Neural cell (in vitro differentiated cells): ENCODE results near the gene ADGRG1. TPM values are rescaled to one million over a fixed set of nuclear protein-coding genes. Genes with fewer than 3 reads are reported as not detected.

Experiments used
- H2AFZ ChIP-seq: fragments of 200-600, 300-800 bp; sonication (generic), shearing (Covaris generic); 2 replicates; pipeline ENCODE4 v1.6.0; 2014; ENCODE audit warnings: low read depth, mild to moderate bottlenecking, antibody characterized with exemption, low read length, moderate library complexity
- H3F3A ChIP-seq: fragments of 200-600 bp; shearing (Covaris generic); 2 replicates; pipeline ENCODE4 v1.6.1; 2016; ENCODE audit warnings: mild to moderate bottlenecking, moderate library complexity, mixed read lengths, antibody characterized with exemption, low read length; ENCODE audit not compliant: insufficient read depth, poor library complexity, severe bottlenecking
- H3K27ac ChIP-seq: fragments of 200-600, 300-800 bp; sonication (generic), shearing (Covaris generic); 2 replicates; pipeline ENCODE4 v1.5.1; 2014; ENCODE audit warnings: mild to moderate bottlenecking, low read length, moderate library complexity
- H3K27me3 ChIP-seq: fragments of 300-800, 200-600 bp; sonication (generic), shearing (Covaris generic); 2 replicates; pipeline ENCODE4 v1.6.0; 2014; ENCODE audit warnings: mild to moderate bottlenecking, low read depth, low read length, moderate library complexity; ENCODE audit not compliant: insufficient read depth
- H3K36me3 ChIP-seq: fragments of 300-800, 200-600 bp; sonication (generic), shearing (Covaris generic); 2 replicates; pipeline ENCODE4 v1.5.1; 2014; ENCODE audit warnings: mild to moderate bottlenecking, antibody characterized with exemption, low read length, moderate library complexity; ENCODE audit not compliant: insufficient read depth
- H3K4me2 ChIP-seq: fragments of 300-800, 200-600 bp; sonication (generic), shearing (Covaris generic); 2 replicates; pipeline ENCODE4 v1.6.0; 2014; ENCODE audit warnings: mild to moderate bottlenecking, low read length
- H3K4me3 ChIP-seq: fragments of 300-800, 200-600 bp; sonication (generic), shearing (Covaris generic); 2 replicates; pipeline ENCODE4 v1.5.1; 2014; ENCODE audit warnings: mild to moderate bottlenecking, low read length, moderate library complexity
- H3K79me2 ChIP-seq: fragments of 200-600 bp; shearing (Covaris generic); replicated peaks from 2 replicates; pipeline ENCODE4 v1.6.0; 2014; ENCODE audit warnings: mild to moderate bottlenecking, low read length, moderate library complexity; ENCODE audit not compliant: insufficient read depth
- H3K9ac ChIP-seq: fragments of 300-800, 200-600 bp; sonication (generic), shearing (Covaris generic); 2 replicates; pipeline ENCODE4 v1.6.1; 2016; ENCODE audit warnings: mild to moderate bottlenecking, low read length, mixed read lengths
- H3K9me2 ChIP-seq: fragments of 200-600 bp; shearing (Covaris generic); 2 replicates; pipeline ENCODE4 v1.6.1; 2016; ENCODE audit warnings: mild to moderate bottlenecking, low read length, mixed read lengths; ENCODE audit not compliant: insufficient read depth
- H3K9me3 ChIP-seq: fragments of 200-600, 300-800 bp; sonication (generic), shearing (Covaris generic); 2 replicates; pipeline ENCODE4 v1.6.1; 2016; ENCODE audit warnings: mild to moderate bottlenecking, mixed run types, low read length, moderate library complexity, mixed read lengths
- H4K20me1 ChIP-seq: fragments of 200-600 bp; shearing (Covaris generic); 2 replicates; pipeline ENCODE4 v1.6.1; 2016; ENCODE audit warnings: mild to moderate bottlenecking, mixed run types; ENCODE audit not compliant: insufficient read depth
- EP300 ChIP-seq: fragments of 450-650 bp; conservative IDR thresholded peaks from 2 replicates; pipeline ENCODE4 v1.6.1; 2014; ENCODE audit warnings: antibody characterized with exemption, mild to moderate bottlenecking, moderate library complexity; ENCODE audit not compliant: poor library complexity, severe bottlenecking
- EZH2 ChIP-seq: fragments of 200-600, 300-800 bp; shearing (Covaris generic), sonication (generic); IDR thresholded peaks from 2 replicates; pipeline ENCODE4 v1.6.1; 2014; ENCODE audit warnings: antibody characterized with exemption, low read length, borderline replicate concordance, mild to moderate bottlenecking; ENCODE audit not compliant: insufficient read depth, poor library complexity, severe bottlenecking
- MXI1 ChIP-seq: fragments of 450-650 bp; conservative IDR thresholded peaks from 2 replicates; pipeline ENCODE4 v1.6.1; 2014; ENCODE audit warnings: antibody characterized with exemption, mild to moderate bottlenecking; ENCODE audit not compliant: poor library complexity, severe bottlenecking
- POLR2AphosphoS5 ChIP-seq: IDR thresholded peaks from 2 replicates; pipeline ENCODE4 v1.6.1; 2012
- RAD21 ChIP-seq: fragments of 450-650 bp; conservative IDR thresholded peaks from 2 replicates; pipeline ENCODE4 v1.6.1; 2014; ENCODE audit warnings: antibody characterized with exemption, mild to moderate bottlenecking, moderate library complexity
- SMC3 ChIP-seq: fragments of 450-650 bp; conservative IDR thresholded peaks from 2 replicates; pipeline ENCODE4 v1.6.1; 2014; ENCODE audit warnings: antibody characterized with exemption, mild to moderate bottlenecking, moderate library complexity; ENCODE audit not compliant: poor library complexity
- TAF1 ChIP-seq: IDR thresholded peaks from 2 replicates; pipeline ENCODE4 v1.6.1; 2012; ENCODE audit warnings: low read depth
- polyA plus RNA-seq: library from polyadenylated mRNA; depleted of rRNA; stranded (reverse); fragments of >200 nt; gene quantifications from 2 replicates; pipeline ENCODE4 v1.2.3, GENCODE V29; 2014
- TF ChIP-seq, protein P1 (sequence below): IDR thresholded peaks from 2 replicates; pipeline ENCODE4 v1.6.1; 2012; ENCODE audit warnings: borderline replicate concordance
- TF ChIP-seq, protein P2 (sequence below): fragments of 450-650 bp; IDR thresholded peaks from 2 replicates; pipeline ENCODE4 v1.5.1; 2014; ENCODE audit warnings: antibody characterized with exemption, mild to moderate bottlenecking, moderate library complexity; ENCODE audit not compliant: poor library complexity, severe bottlenecking

The ADGRG1 gene
- polyA plus RNA-seq, 1 donor from 2014 or later = 86.8 TPM

DNA sequence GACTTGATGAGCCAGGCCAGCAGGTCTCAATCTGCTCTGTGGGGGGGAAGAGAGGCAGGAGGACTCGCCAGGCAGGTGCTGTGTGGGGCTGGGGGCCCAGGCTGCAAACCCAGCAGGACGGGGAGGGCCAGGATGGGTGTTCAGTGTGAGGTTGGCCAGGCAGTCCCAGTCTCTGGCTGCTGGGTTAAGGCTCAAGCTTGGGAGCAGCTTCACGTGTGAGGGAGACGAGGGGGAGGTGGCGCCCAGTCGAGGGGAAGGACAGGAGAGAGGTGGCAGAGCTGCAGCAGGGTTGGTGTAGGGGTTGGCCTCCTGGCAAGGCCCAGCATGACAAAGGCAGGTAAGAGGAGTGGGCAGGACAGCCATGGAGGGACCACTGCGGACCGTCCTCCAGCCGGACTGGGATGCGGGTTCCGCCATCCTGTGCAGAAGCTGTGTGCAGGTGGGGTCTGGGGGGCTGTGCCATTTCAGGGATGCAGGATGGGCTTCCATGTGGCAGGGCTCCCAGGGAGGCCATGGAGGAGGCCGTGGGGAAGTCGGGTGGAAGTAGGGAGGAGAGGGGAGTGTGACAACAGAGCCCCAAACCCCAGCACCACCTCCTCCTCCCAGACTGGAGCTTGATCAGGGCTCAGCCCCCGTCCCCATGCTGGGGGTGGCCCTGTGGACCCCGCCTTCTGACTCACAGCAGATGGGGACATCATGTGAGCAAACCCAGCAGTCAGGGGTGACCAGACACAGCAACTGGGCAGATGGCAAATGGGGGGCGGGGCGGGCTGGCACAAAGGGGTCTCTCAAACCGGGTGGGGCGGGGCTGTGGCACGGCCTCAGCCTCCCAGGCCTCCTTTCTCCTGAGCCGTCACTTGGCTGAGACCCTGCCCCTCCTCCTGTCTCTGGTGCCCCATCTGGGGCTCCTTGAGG is 2.8 kb downstream of the ADGRG1 start:
- Histone ChIP-seq H3K36me3 (no peaks in the 10 kb centered on the region), H3K4me3 (no peak overlapping the region), H3F3A (no peaks in the 10 kb centered on the region), H3K9me3 (no peaks in the 10 kb centered on the region), H3K9me2 (no peaks in the 10 kb centered on the region), H3K27me3 (no peaks in the 10 kb centered on the region), H3K9ac (no peak overlapping the region), H3K79me2 (no peaks in the 10 kb centered on the region), H3K4me2 (no peak overlapping the region), H2AFZ (no peak overlapping the region), H3K27ac (no peak overlapping the region), H4K20me1 (no peaks in the 10 kb centered on the region)
- TF ChIP-seq SMC3 (no peak), RAD21 (no peak), MXI1 (no peak), TAF1 (no peak), EP300 (no peak), EZH2 (no peak), POLR2AphosphoS5 (no peak)
- TF ChIP-seq, protein P1, sequence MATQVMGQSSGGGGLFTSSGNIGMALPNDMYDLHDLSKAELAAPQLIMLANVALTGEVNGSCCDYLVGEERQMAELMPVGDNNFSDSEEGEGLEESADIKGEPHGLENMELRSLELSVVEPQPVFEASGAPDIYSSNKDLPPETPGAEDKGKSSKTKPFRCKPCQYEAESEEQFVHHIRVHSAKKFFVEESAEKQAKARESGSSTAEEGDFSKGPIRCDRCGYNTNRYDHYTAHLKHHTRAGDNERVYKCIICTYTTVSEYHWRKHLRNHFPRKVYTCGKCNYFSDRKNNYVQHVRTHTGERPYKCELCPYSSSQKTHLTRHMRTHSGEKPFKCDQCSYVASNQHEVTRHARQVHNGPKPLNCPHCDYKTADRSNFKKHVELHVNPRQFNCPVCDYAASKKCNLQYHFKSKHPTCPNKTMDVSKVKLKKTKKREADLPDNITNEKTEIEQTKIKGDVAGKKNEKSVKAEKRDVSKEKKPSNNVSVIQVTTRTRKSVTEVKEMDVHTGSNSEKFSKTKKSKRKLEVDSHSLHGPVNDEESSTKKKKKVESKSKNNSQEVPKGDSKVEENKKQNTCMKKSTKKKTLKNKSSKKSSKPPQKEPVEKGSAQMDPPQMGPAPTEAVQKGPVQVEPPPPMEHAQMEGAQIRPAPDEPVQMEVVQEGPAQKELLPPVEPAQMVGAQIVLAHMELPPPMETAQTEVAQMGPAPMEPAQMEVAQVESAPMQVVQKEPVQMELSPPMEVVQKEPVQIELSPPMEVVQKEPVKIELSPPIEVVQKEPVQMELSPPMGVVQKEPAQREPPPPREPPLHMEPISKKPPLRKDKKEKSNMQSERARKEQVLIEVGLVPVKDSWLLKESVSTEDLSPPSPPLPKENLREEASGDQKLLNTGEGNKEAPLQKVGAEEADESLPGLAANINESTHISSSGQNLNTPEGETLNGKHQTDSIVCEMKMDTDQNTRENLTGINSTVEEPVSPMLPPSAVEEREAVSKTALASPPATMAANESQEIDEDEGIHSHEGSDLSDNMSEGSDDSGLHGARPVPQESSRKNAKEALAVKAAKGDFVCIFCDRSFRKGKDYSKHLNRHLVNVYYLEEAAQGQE = no peak
- TF ChIP-seq, protein P2, sequence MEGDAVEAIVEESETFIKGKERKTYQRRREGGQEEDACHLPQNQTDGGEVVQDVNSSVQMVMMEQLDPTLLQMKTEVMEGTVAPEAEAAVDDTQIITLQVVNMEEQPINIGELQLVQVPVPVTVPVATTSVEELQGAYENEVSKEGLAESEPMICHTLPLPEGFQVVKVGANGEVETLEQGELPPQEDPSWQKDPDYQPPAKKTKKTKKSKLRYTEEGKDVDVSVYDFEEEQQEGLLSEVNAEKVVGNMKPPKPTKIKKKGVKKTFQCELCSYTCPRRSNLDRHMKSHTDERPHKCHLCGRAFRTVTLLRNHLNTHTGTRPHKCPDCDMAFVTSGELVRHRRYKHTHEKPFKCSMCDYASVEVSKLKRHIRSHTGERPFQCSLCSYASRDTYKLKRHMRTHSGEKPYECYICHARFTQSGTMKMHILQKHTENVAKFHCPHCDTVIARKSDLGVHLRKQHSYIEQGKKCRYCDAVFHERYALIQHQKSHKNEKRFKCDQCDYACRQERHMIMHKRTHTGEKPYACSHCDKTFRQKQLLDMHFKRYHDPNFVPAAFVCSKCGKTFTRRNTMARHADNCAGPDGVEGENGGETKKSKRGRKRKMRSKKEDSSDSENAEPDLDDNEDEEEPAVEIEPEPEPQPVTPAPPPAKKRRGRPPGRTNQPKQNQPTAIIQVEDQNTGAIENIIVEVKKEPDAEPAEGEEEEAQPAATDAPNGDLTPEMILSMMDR = no peak

DNA sequence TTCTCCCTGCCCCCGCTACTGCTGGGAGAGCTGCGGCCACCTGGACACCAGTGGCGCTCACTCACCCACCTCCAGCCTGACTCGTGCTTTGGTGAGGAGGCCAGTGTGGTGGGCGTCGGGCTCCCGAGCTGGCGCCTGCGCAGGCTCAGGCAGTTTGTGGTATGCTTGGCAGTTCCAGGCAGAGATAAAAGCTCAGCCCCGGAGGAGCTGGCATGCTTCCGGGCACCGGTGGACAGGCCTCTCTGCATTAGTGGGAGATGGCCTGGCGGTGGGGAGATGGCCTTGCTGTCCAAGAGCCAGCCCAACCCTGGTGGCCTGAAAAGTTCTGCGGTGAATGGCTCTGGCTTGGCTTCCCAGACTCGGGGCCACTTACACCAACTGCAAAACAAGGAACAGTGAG is 4.1 kb downstream of the ADGRG1 start:
- Histone ChIP-seq H2AFZ (no peak overlapping the region), H3K4me2 (no peak overlapping the region), H3F3A (no peaks in the 10 kb centered on the region), H3K27ac (no peak overlapping the region), H4K20me1 (no peaks in the 10 kb centered on the region), H3K9me2 (no peaks in the 10 kb centered on the region), H3K79me2 (no peaks in the 10 kb centered on the region), H3K36me3 (no peaks in the 10 kb centered on the region), H3K4me3 (no peak overlapping the region), H3K9ac (no peak overlapping the region), H3K27me3 (no peaks in the 10 kb centered on the region), H3K9me3 (no peaks in the 10 kb centered on the region)
- TF ChIP-seq, protein P1 = no peak
